DND-41 (cell line): Measurements from ENCODE around the gene SLC19A3.
"Not testable (repeated sequence)": the region's sequence is repeated elsewhere in the genome, so short reads cannot be mapped to it uniquely, and the experiment has no call there.

ENCODE experiments used
- ATAC-seq: fragments of 200-7000 bp; cut with Tn5 transposase; 3 replicates; pipeline ENCODE4 v1.9.1; 2021; ENCODE audit warnings: low read depth; ENCODE audit not compliant: insufficient read depth
- DNase-seq: peaks from one replicate; pipeline ENCODE4 v3.0.0-alpha.2; 2020
- H2AFZ ChIP-seq: 2 replicates; pipeline ENCODE4 v1.6.0; 2012; ENCODE audit warnings: low read depth, low read length
- H3K27ac ChIP-seq: 2 replicates; pipeline ENCODE4 v1.5.1; 2012; ENCODE audit warnings: low read length, inconsistent platforms
- H3K27me3 ChIP-seq: fragments of 200-600 bp; sonication (generic); 2 replicates; pipeline ENCODE4 v1.6.0; 2012; ENCODE audit warnings: low read length, mild to moderate bottlenecking, inconsistent platforms; ENCODE audit not compliant: insufficient read depth, poor library complexity
- H3K36me3 ChIP-seq: 2 replicates; pipeline ENCODE4 v1.5.1; 2012; ENCODE audit warnings: low read length, inconsistent platforms; ENCODE audit not compliant: insufficient read depth
- H3K4me1 ChIP-seq: 2 replicates; pipeline ENCODE4 v1.5.1; 2012; ENCODE audit warnings: mild to moderate bottlenecking, low read length; ENCODE audit not compliant: insufficient read depth
- H3K4me2 ChIP-seq: 2 replicates; pipeline ENCODE4 v1.6.0; 2012; ENCODE audit warnings: mild to moderate bottlenecking, moderate library complexity, low read length, inconsistent platforms; ENCODE audit not compliant: insufficient read depth
- H3K4me3 ChIP-seq, 2 experiments: fragments of 200-600 bp in 1 of 2; shearing (Covaris generic) in 1 of 2; 2 replicates each; pipeline ENCODE4 v1.5.1; 2012 to 2016; ENCODE audit warnings: inconsistent platforms in 2 of 2, low read length in 2 of 2, mild to moderate bottlenecking in 2 of 2, low read depth in 1 of 2, moderate library complexity in 1 of 2
- H3K79me2 ChIP-seq: 2 replicates; pipeline ENCODE4 v1.6.0; 2012; ENCODE audit warnings: low read length, inconsistent platforms; ENCODE audit not compliant: insufficient read depth
- H3K9ac ChIP-seq: 2 replicates; pipeline ENCODE4 v1.6.0; 2012; ENCODE audit warnings: low read depth, mild to moderate bottlenecking, inconsistent platforms, low read length, moderate library complexity
- H3K9me3 ChIP-seq: 2 replicates; pipeline ENCODE4 v1.5.1; 2012; ENCODE audit warnings: low read length, moderate library complexity, mild to moderate bottlenecking, inconsistent platforms; ENCODE audit not compliant: insufficient read depth, severe bottlenecking
- H4K20me1 ChIP-seq: 2 replicates; pipeline ENCODE4 v1.6.0; 2012; ENCODE audit warnings: low read length; ENCODE audit not compliant: insufficient read depth
- EZH2 ChIP-seq: IDR thresholded peaks from 3 replicates; pipeline ENCODE4 v1.6.1; 2012; ENCODE audit warnings: borderline replicate concordance, low read depth, mild to moderate bottlenecking, moderate library complexity, low read length, inconsistent platforms; ENCODE audit not compliant: severe bottlenecking
- TF ChIP-seq, protein P1 (sequence below): IDR thresholded peaks from 2 replicates; pipeline ENCODE4 v1.5.1; 2012; ENCODE audit warnings: borderline replicate concordance, low read length, moderate library complexity, mild to moderate bottlenecking; ENCODE audit not compliant: poor library complexity, severe bottlenecking; ENCODE audit errors: extremely low read depth

SLC19A3 gene

DNA sequence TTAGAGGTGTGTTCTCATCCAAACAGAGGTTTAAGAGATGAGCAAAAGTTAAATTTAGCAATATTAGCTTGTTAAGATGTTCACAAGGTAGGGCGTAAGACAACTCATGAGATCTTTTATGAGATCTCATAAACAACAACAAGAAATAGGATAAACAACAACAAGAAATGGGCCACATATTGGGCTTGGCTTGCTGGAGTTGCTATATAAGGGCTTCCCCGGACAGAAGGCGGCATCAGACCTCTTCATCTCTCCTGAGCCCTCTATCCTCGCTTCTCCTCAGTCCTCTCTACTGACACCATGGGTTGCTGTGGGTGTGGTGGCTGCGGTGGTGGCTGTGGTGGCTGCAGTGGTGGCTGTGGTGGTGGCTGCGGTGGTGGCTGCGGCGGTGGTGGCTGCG is 27.8 kb upstream of the SLC19A3 start, which contains the start of gene SCYGR8:
Gene SCYGR8, plus strand, starts transcription at position 301 of the 400 bp plus-strand sequence. Its CDS starts 0 bp downstream, at position 301.
- Histone ChIP-seq H3K79me2 (no peaks in the 10 kb centered on the region), H3K4me1 (no peaks in the 10 kb centered on the region), H3K27me3 (no peaks in the 10 kb centered on the region), H3K9me3 (no peaks in the 10 kb centered on the region), H4K20me1 (no peaks in the 10 kb centered on the region), H3K9ac (no peak within 1 kb of the TSS), H3K36me3 (no peaks in the 10 kb centered on the region), H3K4me3 (no peak within 1 kb of the TSS), H3K27ac (no peak within 1 kb of the TSS), H2AFZ (no peak within 1 kb of the TSS), H3K4me2 (no peak within 1 kb of the TSS)
- ATAC-seq: no peak
- DNase-seq: no peak
- TF ChIP-seq, protein P1, sequence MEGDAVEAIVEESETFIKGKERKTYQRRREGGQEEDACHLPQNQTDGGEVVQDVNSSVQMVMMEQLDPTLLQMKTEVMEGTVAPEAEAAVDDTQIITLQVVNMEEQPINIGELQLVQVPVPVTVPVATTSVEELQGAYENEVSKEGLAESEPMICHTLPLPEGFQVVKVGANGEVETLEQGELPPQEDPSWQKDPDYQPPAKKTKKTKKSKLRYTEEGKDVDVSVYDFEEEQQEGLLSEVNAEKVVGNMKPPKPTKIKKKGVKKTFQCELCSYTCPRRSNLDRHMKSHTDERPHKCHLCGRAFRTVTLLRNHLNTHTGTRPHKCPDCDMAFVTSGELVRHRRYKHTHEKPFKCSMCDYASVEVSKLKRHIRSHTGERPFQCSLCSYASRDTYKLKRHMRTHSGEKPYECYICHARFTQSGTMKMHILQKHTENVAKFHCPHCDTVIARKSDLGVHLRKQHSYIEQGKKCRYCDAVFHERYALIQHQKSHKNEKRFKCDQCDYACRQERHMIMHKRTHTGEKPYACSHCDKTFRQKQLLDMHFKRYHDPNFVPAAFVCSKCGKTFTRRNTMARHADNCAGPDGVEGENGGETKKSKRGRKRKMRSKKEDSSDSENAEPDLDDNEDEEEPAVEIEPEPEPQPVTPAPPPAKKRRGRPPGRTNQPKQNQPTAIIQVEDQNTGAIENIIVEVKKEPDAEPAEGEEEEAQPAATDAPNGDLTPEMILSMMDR: no peak
- no peak for TF ChIP-seq EZH2

DNA sequence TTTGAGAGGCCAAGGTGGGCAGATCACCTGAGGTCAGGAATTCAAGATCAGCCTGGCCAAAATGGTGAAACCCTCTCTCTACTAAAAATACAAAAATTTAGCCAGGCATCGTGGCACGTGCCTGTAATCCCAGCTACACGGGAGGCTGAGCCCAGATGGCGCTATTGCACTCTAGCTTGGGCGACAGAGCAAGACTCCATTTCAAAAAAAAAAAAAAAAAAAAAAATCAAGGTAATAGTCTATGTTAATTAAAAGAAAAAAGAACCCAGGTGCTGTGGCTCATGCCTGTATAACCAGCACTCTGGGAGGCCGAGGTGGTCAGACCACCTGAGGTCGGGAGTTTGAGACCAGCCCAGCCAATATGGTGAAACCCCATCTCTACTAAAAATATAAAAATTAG is 22.9 kb upstream of the SLC19A3 start:
- TF ChIP-seq, protein P1: peak; percentile 12
- not testable (repeated sequence) for H3K27ac ChIP-seq

DNA sequence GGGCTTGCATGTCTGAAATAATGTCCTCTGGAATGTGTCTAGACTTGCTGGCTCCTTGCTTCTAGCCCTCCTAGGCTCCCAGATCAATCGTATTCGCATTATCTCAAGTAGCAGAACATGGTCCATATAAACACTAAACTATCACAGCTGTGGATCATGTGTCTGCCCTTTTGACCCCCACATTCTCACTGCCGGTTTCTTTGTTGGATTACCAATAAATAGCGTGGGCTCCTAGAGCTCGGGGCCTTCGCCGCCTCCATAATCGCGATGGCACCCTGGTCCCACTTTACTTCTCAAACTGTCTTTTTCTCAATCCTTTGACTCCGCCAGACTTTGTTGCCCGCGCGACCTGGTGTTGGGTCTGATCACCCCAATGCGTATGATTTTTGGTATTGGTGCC is 21.5 kb upstream of the SLC19A3 start:
- H2AFZ ChIP-seq: no peak overlapping the region
- no peaks in the 10 kb centered on the region for H3K9me3 ChIP-seq
- H3K36me3 ChIP-seq: no peaks in the 10 kb centered on the region
- no peak for DNase-seq
- TF ChIP-seq, protein P1: no peak
- TF ChIP-seq EZH2: no peak
- H4K20me1 ChIP-seq: no peaks in the 10 kb centered on the region
- no peaks in the 10 kb centered on the region for H3K4me1 ChIP-seq
- H3K4me2 ChIP-seq: no peak overlapping the region
- no peaks in the 10 kb centered on the region for H3K79me2 ChIP-seq
- no peaks in the 10 kb centered on the region for H3K27me3 ChIP-seq
- no peak overlapping the region for H3K27ac ChIP-seq
- no peak overlapping the region for H3K4me3 ChIP-seq
- no peak for ATAC-seq
- H3K9ac ChIP-seq: no peak overlapping the region

More for the DNA sequence above, 22.9 kb upstream of the SLC19A3 start:
- H2AFZ ChIP-seq, H3K9me3 ChIP-seq, H3K9ac ChIP-seq, H3K79me2 ChIP-seq, DNase-seq, ATAC-seq, H3K4me1 ChIP-seq, H3K36me3 ChIP-seq, H4K20me1 ChIP-seq, H3K27me3 ChIP-seq, H3K4me3 ChIP-seq, H3K4me2 ChIP-seq: not testable (repeated sequence)

DNA sequence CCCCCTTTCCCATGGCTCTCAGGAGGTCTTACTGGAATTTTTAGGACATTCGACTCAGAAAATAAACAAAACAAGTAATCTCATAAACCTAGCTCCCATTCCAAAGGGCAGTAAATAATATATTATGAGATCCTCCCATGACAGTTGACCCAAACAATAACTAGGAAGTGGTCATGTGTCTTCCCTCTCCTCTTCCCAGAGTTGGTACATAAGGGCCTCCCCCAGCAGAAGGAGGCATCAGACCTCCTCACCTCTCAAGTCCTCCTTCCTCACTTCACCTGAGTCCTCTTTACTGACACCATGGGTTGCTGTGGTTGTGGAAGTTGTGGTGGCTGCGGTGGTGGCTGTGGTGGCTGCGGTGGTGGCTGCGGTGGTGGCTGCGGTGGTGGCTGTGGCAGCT is 10.2 kb upstream of the SLC19A3 start, which contains the start of gene SCYGR7:
Gene SCYGR7, plus strand, starts transcription at position 301 of the 400 bp plus-strand sequence. Its CDS starts 0 bp downstream, at position 301.
- H4K20me1 ChIP-seq: no peaks in the 10 kb centered on the region
- TF ChIP-seq EZH2: no peak
- TF ChIP-seq, protein P1: no peak
- no peak within 1 kb of the TSS for H3K27ac ChIP-seq
- no peaks in the 10 kb centered on the region for H3K27me3 ChIP-seq
- DNase-seq (no peak), ATAC-seq (no peak)
- no peaks in the 10 kb centered on the region for H3K4me1 ChIP-seq
- H3K4me3 ChIP-seq: no peak within 1 kb of the TSS
- no peaks in the 10 kb centered on the region for H3K36me3 ChIP-seq
- no peaks in the 10 kb centered on the region for H3K9me3 ChIP-seq
- H3K4me2 ChIP-seq: no peak within 1 kb of the TSS
- no peak within 1 kb of the TSS for H2AFZ ChIP-seq
- H3K9ac ChIP-seq: no peak within 1 kb of the TSS
- no peaks in the 10 kb centered on the region for H3K79me2 ChIP-seq
